Measurements from ENCODE around the gene KIF2C.

GRCh38 chr1:44777969-44778635 is 38.5 kb downstream of the KIF2C start:
- no peak for TF ChIP-seq CTCF (IDR thresholded peaks at IDR 0.05)
- no peak for TF ChIP-seq ESRRA (IDR thresholded peaks at IDR 0.05; ENCODE audit: borderline replicate concordance, low read length)
- TF ChIP-seq NFE2L2 (conservative IDR thresholded peaks at IDR 0.05; ENCODE audit: low read length): no peak
- no peak for TF ChIP-seq PBX3 (IDR thresholded peaks at IDR 0.05)
- TF ChIP-seq ZFP36 (IDR thresholded peaks at IDR 0.05; ENCODE audit: borderline replicate concordance, partially characterized antibody): no peak
